HepG2 (cell line): ENCODE measurements around the gene TMBIM1. TPM values are rescaled to one million over a fixed set of nuclear protein-coding genes. Genes with fewer than 3 reads are reported as not detected.

Experiments
- BCL6 ChIP-seq: IDR thresholded peaks from 2 replicates; pipeline ENCODE4 v1.6.1; 2016; ENCODE audit warnings: missing genetic modification reagents, missing compliant biosample characterization
- DR1 ChIP-seq: sonication (generic); formaldehyde crosslinking; IDR thresholded peaks from 2 replicates; pipeline ENCODE4 v1.8.0; 2021; ENCODE audit warnings: mild to moderate bottlenecking, missing genetic modification reagents, inconsistent platforms
- GATAD1 ChIP-seq: IDR thresholded peaks from 2 replicates; pipeline ENCODE4 v1.6.1; 2016; ENCODE audit warnings: missing genetic modification reagents, missing compliant biosample characterization
- ONECUT2 ChIP-seq: sonication (generic); formaldehyde crosslinking; IDR thresholded peaks from 2 replicates; pipeline ENCODE4 v1.4.0; 2020; ENCODE audit warnings: missing genetic modification reagents
- PAF1 ChIP-seq: IDR thresholded peaks from 2 replicates; pipeline ENCODE4 v1.6.1; 2016; ENCODE audit warnings: missing genetic modification reagents, missing compliant biosample characterization
- RBM22 ChIP-seq: fragments of 200-400 bp; formaldehyde crosslinking; optimal IDR thresholded peaks from 2 replicates; pipeline ENCODE3; 2017; ENCODE audit warnings: mild to moderate bottlenecking, low read length, moderate library complexity
- REPIN1 ChIP-seq: sonication (generic); formaldehyde crosslinking; IDR thresholded peaks from 2 replicates; pipeline ENCODE4 v1.8.0; 2022; ENCODE audit warnings: missing genetic modification reagents, low read depth, mild to moderate bottlenecking, borderline replicate concordance
- SMAD3 ChIP-seq: sonication (generic); formaldehyde crosslinking; IDR thresholded peaks from 2 replicates; pipeline ENCODE4 v1.4.0; 2020; ENCODE audit warnings: missing genetic modification reagents
- TFAP4 ChIP-seq: sonication (generic); IDR thresholded peaks from 2 replicates; pipeline ENCODE4 v1.6.1; 2016; ENCODE audit warnings: low read depth, borderline replicate concordance
- ZBTB3 ChIP-seq: sonication (generic); formaldehyde crosslinking; IDR thresholded peaks from 2 replicates; pipeline ENCODE4 v1.4.0; 2020; ENCODE audit warnings: low read depth, mild to moderate bottlenecking, moderate library complexity, missing genetic modification reagents, borderline replicate concordance
- ZBTB40 ChIP-seq, 2 experiments: fragments of 450-650 bp in 1 of 2; sonication (generic) in 1 of 2; formaldehyde crosslinking in 1 of 2; IDR thresholded peaks; 2 replicates each; pipeline versions ENCODE4 v1.6.1 to v1.8.0; 2016 to 2022; ENCODE audit warnings: antibody characterized with exemption in 1 of 2, mild to moderate bottlenecking in 1 of 2, missing genetic modification reagents in 1 of 2
- ZNF12 ChIP-seq: sonication (generic); formaldehyde crosslinking; IDR thresholded peaks from 2 replicates; pipeline ENCODE4 v1.5.0; 2020; ENCODE audit warnings: missing genetic modification reagents
- ZNF543 ChIP-seq: sonication (generic); formaldehyde crosslinking; IDR thresholded peaks from 2 replicates; pipeline ENCODE4 v1.4.0; 2020; ENCODE audit warnings: mild to moderate bottlenecking, missing genetic modification reagents
- ZNF839 ChIP-seq: sonication (generic); formaldehyde crosslinking; IDR thresholded peaks from 2 replicates; pipeline ENCODE4 v1.4.0; 2020; ENCODE audit warnings: missing genetic modification reagents, mild to moderate bottlenecking, borderline replicate concordance
- polyA plus RNA-seq, 8 experiments: library from polyadenylated mRNA; depleted of rRNA in 3 of 8; stranded (reverse) in 7 of 8; unstranded in 1 of 8; fragments of >200 nt; fragmentation: Illumina TruSeq in 4 of 8; extraction: Trizol in 4 of 8; gene quantifications; 2 replicates each; pipeline versions ENCODE4 v1.2.1 to v1.2.3, GENCODE V29; 2011 to 2016; ENCODE audit warnings: low read depth in 4 of 8, missing spikeins in 1 of 8, mixed read lengths in 1 of 8; ENCODE audit not compliant: insufficient read depth in 1 of 8
- total RNA-seq, 5 experiments: library from RNA; depleted of rRNA; stranded (reverse); fragments of >200 nt; fragmentation: Illumina TruSeq; extraction: Trizol; gene quantifications; 2 replicates each; pipeline ENCODE4 v1.2.3, GENCODE V29; 2016; ENCODE audit warnings: low read depth in 1 of 5

TMBIM1 gene
- total and polyA plus RNA-seq, 2 of the 13 experiments (the other 11 are each of a cell fraction or from before 2014, with no cell fraction given), result 127 to 139 TPM

- TF ChIP-seq DR1 (CRISPR knock-in tag) (peak; percentile 48), GATAD1 (CRISPR knock-in tag) (peak; percentile 94), PAF1 (no peak), ONECUT2 (peak; percentile 30; the same call in 1 of the 2 replicates), BCL6 (CRISPR knock-in tag) (peak; percentile 34), ZNF12 (CRISPR knock-in tag) (0 out of 2 replicates have a peak, but pooled peaks have one; percentile 12), SMAD3 (peak; percentile 76), ZBTB3 (CRISPR knock-in tag) (0 out of 2 replicates have a peak, but pooled peaks have one; percentile 56), ZNF839 (CRISPR knock-in tag) (0 out of 2 replicates have a peak, but pooled peaks have one; percentile 45), REPIN1 (CRISPR knock-in tag) (peak; percentile 27), ZNF543 (CRISPR knock-in tag) (peak; percentile 88; the same call in 1 of the 2 replicates), TFAP4 (0 out of 2 replicates have a peak, but pooled peaks have one; percentile 16), ZBTB40 (IDR thresholded peaks at IDR 0.05) (no peak), ZBTB40 (CRISPR knock-in tag; IDR thresholded peaks at IDR 0.05) (peak; percentile 74; the same call in 1 of the 2 replicates), RBM22 (no peak)
Observed at GRCh38 chr2:218269900-218270720, 22.2 kb downstream of the TMBIM1 start, which contains the start of the genes AAMP and PNKD (continued).
